ENCODE results near the gene CSNK1G3.

CSNK1G3 gene

DNA sequence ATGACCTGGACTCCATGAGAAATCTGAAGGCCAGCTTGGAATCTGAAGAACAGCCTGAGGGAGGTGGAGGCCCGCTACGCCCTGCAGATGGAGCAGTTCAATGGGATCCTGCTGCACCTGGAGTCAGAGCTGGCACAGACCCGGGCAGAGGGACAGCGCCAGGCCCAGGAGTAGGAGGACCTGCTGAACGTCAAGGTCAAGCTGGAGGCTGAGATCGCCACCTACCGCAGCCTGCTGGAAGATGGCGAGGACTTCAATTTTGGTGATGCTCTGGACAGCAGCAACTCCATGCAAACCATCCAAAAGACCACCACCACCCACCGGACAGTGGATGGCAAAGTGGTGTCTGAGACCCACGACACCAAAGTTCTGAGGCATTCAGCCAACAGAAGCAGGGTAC is 125.1 kb downstream of the CSNK1G3 start:
- DNase-seq: peak in 1 of 58 donors; percentile 1

DNA sequence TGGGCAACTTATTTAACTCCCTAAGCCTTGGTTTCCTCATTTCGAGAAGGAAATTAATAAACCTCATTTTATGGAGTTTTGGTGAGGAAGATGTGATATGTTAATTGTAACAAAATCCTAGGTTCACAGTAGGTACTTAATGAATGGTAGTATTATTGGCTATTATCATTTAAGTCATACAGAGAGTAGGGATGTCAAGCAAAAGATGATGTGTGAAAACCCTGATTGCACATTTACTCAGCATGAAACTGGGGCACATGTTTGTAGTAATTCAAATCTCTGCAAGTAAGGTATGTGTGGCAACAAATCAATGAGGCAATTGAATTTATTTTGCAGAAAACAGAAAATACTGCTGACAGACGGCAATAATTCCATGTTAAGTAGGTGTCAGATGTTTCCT is 127.3 kb downstream of the CSNK1G3 start:
- DNase-seq: no peak

DNA sequence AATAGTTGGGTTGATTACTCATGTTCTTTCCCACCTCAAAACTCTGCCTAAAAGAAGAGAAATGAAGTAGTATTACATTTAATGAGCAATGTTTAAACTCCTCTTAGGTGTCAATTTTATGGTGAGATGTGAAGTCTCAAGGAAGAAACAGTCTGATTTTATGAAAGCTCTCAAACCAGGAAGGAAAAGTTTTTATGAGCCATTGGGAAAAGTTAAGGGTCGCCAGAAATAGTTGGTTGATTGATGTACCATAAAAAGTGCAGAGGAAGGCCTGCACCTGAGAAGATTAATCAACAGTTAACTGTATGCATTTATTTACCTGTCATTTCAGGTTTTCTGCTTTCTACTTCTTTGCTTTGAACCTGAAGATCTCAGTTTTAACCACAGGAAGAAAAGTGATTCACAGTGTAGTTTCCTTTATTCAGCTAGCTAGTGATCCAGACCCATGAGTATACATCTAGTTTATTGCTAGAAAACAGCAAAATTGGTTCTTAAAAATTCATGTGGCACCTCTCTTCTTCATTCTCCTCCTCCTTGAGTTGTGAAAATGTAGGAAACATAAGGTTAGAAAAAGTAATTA is 133.1 kb downstream of the CSNK1G3 start:
- DNase-seq: no peak

DNA sequence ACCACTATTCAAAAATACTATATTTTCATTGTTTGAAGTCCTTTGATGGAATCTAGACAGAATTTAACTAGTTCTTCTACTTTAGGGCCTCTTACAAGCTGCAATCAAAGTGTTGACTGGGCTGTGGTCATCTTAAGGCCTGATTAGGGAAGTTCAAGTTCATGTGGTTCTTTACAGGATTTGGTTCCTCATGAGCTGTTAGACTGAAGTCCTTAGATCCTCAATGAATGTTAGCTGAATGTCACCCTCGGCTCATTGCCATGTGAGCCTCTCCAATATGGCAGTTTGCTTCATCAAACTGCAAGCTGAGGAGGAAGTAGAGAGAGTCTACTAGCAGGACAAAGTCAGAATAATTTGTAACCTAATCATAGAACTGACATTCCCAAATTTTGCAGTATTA is 135.1 kb downstream of the CSNK1G3 start:
- DNase-seq: no peak

DNA sequence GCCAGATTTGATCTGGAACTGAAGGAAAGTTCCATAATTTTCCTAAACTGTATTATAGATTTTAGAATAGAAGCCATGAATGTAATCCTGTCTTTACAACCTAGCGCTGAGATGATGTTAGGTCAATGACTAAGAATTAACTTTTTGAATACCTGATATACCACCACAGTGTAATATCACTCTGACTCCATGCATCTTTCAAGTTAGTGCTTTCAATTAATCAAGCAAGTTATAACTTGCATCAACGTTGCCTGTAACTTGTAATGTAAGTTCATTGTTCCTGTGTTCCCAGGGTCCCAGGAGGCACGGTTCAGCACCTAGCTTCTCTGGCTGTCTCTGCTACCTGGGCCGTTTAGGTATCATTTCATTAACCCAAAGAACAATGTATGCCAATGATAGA is 139.3 kb downstream of the CSNK1G3 start:
- DNase-seq: no peak

DNA sequence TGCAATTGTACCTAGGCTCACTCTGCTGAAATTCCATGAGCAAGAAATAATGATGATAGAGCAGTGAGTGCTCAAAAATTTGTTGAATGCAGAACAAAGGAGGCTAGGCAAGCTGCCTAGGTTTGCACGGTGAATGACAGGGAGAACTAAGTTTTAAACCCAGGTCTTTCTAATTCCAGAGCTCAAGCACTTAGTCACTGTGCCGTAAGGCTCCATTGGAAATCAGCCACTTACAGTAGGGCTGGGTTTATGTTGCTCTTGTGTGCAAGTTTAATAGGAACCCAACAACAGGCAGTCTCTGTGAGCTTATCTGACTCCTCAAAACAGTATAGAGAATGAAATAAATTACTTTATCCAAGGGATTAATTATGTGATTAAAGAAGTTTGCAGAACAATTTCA is 147.0 kb downstream of the CSNK1G3 start:
- no peak for DNase-seq

DNA sequence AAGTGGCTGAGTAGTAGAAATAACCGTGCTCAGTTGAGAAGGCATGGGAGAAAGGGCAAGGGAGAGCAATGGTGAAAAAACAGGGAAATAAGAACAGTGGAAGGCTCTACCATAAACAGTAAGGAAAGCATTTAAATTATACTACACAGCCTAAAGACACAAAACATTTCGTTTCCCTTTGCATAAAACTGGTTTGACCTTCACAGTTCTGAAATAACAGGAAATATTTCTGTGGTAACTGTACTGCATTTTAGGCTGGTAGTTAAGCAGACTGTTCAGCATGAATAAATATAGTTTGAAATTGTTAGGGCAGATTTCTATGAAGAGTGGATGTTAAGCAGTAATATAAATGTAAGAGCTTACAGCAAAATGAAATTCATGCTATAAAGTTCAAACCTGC is 147.5 kb downstream of the CSNK1G3 start:
- DNase-seq: no peak

DNA sequence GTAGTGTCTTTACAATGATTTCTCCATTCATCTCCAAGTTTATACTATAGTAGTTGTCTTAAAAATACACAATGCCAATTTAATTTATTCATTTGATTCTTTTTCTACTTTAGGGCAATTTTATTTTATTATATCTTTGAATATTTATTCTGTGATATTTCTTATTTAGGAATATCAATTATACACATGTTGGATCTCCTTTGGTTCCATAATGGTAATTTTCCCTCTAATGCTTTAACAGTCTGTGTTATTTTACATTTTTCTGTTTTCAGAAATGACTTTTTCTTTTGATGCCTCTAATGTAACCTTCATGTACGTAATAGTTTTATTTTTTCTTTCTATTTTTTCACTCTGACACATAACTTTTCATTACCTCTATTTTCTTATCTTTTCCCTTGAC is 153.0 kb downstream of the CSNK1G3 start:
- DNase-seq: no peak

DNA sequence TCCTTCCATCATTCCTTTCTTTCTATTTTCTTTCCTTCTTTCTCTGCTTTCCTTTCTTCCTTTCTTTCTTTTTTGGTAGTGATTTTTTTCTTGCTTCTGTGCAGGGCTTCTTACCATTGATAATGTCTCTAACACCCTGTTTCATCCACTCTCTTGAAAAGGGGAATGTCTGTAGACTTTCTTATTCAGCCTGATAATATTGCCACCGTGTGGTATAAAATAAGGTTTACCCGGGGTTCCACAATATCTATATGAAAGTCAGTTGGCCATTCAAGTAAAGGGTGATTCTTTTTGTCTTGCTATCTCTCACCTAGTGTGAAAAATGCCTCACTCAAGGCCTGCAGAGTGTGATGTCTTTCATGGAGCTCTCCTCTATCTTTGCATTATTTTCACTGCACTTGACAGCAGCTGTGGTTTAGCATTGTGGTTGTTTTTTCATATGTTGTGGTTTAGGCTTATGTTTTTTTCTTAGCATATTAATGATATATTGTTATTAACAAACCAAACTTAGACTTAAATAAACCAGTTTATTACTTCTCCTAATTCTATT is 153.9 kb downstream of the CSNK1G3 start:
- no peak for DNase-seq

Data from anterior cingulate cortex (tissue), 58 donors.